Caki2 (cell line): Measurements from ENCODE around the gene AXIN1. TPM values are rescaled to one million over a fixed set of nuclear protein-coding genes. Genes with fewer than 3 reads are reported as not detected.
"Not testable (repeated sequence)": the region's sequence is repeated elsewhere in the genome, so short reads cannot be mapped to it uniquely, and the experiment has no call there.

ENCODE experiments used
- DNase-seq: peaks from one replicate; pipeline ENCODE4 v3.0.0-alpha.2; 2015; ENCODE audit warnings: low read depth
- in situ Hi-C: cut with HindIII; loops from 2 replicates; pipeline ENCODE4 v1.10.0; 2016; ENCODE audit warnings: low sequenced_read_pairs, low pct_unique_long_range_greater_than_20kb, mixed read lengths
- total RNA-seq: library from RNA; depleted of rRNA; stranded (reverse); fragments of >200 nt; shearing (Covaris generic); gene quantifications from 2 replicates; pipeline ENCODE4 v1.2.3, GENCODE V29; 2014; ENCODE audit warnings: low replicate concordance

AXIN1 gene
- total RNA-seq, 1 experiment from 2014 or later: 84.5 TPM

DNA sequence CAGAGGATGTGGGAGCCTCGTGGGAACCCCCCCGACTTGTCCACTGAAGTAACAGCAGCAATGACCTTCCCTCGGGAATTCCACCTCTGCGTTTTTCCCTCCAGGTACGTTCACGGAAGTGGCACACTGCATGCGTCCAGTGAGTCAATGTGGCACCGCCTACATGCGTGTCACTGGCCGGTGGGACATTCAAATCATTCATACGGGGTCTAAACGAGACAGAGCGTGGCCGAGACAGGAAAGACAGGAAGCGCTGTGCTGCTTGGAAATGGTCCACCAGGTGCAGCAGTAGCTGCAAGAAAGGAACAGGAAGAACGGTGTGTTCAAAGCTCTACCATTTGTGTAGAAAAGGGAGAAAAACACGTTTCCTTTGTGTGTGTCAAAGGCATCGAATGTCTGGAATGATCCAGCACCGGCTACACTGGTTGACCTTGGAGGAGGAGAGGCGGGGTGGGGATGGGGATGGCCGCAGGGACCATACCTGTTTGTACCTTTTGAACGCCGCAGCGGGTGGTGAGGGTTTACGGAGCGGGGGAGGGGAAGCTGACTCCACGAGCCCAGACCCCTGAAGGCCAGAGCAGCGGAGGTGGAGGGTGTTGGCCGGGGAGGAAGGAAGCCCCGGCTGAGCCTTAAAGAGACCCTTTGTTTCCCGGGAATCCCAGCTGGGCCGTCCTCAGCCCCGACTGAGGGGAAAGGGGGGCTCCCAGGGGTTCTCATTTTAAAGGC, 31.0 kb upstream of the AXIN1 start:
- no peak for DNase-seq
- in situ Hi-C loops: no loop called here

DNA sequence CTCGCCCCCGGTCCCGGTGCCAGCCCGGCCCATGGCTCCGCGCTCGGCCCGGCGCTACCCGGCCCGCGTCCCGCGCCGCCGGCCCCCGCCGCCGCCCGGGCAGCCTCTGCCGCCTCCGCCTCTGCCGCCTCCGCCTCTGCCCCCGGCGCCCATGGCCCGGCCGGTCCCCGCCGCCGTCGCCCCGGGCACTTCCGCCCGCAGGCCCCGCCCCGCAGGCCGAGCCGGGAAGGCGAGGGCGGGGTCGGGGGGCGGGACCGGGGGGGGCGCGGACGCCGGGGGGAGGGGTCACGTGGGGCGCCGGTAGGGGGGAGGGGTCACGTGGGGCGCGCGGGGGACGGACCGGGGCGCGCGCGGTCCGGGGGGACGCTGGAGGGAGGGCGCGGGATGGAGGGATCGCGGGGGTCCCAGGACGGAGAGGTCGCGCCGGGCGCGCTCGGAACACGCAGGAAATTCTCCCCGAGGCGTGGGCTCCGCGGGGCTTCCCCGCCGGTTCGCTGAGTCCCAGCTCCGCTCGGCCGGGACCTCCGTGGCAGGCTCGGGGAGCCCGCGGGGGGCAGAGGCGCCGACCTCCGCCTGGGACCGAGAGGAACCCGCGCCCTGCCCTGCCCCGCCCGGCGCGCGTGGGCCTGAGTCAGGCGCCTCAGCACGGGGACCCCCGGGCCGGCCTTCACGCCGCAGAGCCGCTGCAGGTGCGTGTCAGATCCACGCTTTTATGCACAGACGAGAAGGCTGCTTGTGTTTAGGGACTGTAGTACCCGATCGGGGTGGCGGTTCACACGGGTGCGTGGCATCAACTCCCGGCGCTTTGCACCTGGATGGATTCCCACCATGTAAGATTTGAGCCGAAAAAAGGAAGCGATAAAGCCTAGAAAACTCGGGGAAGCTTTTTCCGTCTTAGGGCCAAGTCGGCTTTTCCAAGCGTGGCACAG, 29.5 kb upstream of the AXIN1 start, which contains the start of gene PGAP6:
PGAP6 (minus strand) TSS at position 190 of the 929 bp plus-strand sequence; CDS start at position 33, 157 bp downstream.
- DNase-seq: no peak
- in situ Hi-C loops: no loop called here

DNA sequence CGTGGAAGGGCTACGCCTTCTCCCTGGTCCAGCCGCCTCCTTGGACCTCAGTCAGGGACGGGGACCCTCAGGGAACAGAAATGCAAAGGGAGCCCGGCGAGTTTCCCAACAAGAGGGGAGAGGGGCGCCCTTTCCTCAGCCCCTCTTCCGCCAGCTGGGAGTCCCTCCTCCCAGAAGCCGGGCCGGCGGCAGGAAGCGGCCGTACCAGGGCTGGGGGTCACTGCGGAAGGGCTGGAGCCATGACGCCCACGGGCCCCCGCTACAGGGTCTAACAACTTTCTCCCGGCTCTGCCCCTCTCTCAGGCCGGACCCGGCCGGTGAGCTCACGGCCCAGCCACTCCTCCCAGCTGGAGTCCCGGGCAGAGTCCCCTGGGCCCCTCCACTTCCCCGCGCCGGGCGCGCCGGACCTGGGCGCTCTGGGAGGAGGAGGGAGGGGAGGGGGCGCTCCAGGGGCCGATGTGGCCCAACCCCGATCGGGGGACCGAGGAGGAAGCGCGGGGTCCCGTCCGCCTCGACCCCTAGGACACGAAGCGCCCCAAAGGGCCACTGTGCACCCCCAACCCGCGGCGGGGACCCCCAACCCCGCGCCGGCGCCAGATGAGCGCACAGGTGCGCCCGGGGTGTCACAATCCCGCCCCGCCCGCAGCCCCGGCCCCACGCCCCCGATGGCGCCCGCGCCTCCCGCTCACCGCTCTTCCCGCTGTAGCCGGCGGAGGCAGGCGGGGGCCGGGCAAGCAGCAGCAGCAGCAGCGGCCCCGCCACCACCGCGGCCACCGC, 28.7 kb upstream of the AXIN1 start:
- in situ Hi-C loops: no loop called here
- DNase-seq: no peak

DNA sequence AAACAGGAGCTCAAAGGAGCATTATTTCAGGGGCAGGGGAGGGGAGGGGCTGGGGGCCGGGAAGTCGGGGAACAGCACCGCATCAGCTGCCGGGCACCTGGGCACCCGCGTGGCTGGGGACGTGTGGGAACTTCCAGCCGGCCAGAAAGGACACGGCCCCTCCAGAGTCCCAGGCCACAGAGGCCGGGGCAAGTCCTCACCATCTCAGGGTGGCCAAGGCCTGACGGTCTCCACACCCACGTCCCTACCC, 28.2 kb upstream of the AXIN1 start:
- no peak for DNase-seq
- in situ Hi-C loops: no loop called here

DNA sequence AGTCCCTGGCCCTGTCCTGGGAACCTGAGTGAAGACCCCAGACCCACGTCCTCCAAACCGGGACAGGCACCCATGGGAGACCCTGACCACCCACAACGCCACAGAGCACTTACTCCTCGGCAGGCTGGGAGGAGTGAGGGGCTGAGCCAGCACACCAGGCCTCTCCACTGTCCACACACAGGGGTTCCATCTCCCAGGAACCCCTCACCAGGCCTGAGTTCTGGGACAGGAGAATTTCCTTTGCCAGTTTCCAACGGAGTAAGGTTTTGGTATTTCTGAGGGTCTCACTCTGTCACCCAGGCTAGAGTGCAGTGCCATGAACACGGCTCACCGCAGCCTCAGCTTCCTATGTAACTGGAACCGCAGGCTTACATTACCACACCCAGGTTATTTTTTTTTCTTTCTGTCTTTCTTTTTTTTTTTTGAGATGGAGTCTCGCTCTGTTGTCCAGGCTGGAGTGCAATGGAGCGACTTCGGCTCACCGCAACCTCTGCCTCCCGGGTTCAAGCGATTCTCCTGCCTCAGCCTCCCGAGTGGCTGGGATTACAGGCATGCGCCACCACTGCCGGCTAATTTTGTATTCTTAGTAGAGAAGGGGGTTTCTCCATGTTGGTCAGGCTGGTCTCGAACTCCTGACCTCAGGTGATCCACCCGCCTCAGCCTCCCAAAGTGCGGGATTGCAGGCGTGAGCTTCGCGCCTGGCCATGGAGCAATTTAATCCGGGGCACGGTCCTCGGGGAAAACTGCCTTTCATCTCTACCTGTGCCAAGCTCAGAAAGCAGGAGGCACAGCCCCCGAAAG, 27.6 kb upstream of the AXIN1 start:
- in situ Hi-C loops: no loop called here
- no peak for DNase-seq

DNA sequence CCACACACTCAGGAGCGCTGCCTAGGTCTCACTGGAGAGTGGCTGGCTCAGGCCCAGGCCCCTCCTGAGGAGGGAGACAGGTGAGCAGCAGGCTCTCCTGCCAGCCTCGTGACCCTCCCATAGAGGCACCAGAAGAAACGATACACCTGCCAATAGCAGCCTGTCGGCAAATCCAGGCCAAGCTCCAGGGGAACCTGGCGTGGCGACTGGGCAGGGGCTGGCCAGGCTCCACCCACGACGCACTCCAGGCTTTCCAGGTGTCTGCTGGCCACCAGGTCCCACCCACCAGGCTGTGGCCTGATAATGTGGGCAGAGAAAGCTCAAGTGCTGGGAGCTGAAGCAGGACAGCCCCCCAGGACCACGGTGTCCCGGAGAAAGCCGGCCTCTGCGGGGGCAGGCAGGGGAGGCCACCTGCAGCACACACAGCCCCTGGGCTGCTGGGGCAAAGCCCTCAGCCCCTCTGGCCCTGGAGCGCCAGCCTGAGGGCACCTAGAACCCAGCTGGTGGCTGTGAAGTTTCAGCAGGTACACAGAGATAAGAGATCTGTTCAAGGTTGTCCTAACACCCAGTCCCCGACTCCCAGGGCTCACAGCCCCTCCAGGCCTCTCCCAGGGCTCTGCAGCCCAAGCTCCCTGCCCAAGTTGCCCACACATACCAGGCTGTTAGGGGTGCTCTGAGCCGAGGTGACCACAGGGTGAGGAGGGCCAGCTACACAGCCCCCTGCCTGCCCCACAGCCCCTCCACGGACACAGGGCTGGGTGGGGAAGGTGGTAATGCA, 26.8 kb upstream of the AXIN1 start:
- no peak for DNase-seq
- in situ Hi-C loops: no loop called here

DNA sequence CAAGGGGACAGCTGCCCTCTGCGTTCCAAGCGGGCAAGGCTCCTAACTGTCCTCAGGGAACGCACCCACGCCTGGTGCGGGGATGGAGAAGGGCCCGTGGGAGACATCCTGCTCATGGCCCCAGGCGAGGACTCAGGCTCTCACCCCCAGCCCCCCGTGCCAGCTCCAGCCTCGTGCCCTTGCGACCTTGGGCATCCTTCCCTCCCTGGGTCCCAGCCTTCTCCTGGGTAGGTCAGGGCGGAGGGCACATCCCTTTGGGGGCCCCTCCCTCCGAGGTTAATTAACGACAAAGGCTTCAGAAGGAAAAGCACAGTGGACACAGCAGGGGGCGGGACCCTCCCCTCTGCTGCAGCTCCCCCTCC, 26.3 kb upstream of the AXIN1 start:
- in situ Hi-C loops: no loop called here
- no peak for DNase-seq

DNA sequence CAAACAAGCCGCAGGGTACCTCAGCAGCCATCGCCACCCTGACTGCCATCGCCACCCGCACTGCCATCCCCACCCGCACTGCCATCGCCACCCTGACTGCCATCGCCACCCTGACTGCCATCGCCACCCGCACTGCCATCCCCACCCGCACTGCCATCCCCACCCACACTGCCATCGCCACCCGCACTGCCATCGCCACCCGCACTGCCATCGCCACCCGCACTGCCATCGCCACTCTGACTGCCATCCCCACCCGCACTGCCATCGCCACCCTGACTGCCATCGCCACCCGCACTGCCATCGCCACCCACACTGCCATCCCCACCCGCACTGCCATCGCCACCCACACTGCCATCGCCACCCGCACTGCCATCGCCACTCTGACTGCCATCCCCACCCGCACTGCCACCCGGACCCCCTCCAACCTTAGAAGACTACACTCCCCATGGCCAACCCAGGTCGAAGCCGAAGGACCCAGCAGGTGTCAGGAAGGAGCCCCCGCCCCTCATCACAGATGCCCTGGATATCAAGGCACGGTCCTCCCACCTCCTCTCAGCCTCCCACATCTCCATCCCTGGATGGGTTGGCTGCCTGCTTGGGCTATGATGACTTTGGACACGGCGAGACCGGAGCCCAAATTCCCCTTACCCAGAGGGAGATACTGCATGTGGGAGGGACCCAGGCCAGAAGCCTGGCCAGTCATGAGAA, 25.7 kb upstream of the AXIN1 start:
- in situ Hi-C loops, DNase-seq: not testable (repeated sequence)

DNA sequence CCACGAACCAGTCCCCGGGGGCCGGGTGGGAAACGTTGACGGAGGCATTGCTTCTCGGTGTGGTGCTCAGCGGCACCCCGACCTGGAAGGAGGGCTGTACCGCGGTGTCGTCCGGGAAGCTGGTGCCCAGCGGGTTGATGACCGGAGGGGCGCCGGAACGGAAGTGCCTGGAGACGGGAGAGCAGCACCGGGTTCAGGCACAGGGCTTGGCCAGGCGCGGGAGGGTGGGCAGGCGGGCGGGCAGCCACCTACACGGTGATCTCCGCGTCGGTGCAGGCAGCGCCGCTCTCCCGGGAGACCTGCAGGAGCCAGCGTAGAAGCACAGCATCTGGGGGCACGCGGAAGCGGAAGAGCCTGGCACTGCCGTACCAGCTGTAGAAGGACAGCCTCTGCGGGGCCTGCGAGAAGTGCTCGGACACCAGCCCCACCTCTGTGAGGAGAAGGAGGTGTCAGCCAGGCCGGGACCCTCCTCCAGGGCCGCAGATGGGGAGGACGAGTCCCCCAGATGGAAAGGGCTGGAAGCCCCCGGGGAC, 25.0 kb upstream of the AXIN1 start:
- in situ Hi-C loops: no loop called here
- no peak for DNase-seq

DNA sequence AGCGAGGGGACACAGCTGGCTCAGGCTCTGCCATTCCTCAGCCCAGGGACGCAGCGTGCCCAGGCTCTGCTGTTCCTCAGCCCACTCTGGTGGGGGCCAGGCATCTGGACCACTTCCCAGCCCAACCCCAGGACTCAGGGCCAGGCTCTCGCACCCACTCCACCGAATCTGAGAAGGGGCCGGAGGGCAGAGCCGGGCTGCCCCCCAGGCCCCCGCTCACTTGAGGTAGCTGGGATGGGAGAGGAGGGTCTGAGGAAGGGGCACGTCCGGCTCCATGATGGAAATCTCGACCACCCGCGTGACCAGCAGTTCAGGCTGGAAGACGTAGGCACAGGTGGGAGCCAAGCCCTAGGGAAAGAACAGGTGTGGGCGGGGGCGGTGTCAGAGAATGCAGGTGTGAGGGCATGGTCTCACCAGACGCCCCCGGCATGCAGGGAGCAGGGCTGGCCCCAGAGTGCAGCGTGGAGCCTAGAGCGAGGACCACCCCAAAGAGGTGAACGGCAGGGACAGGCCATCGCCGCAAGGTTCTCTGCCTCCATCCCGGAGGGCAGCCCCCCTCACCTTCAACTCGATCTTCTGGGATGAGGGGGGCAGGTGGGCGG, 24.4 kb upstream of the AXIN1 start:
- no peak for DNase-seq
- in situ Hi-C loops: no loop called here

DNA sequence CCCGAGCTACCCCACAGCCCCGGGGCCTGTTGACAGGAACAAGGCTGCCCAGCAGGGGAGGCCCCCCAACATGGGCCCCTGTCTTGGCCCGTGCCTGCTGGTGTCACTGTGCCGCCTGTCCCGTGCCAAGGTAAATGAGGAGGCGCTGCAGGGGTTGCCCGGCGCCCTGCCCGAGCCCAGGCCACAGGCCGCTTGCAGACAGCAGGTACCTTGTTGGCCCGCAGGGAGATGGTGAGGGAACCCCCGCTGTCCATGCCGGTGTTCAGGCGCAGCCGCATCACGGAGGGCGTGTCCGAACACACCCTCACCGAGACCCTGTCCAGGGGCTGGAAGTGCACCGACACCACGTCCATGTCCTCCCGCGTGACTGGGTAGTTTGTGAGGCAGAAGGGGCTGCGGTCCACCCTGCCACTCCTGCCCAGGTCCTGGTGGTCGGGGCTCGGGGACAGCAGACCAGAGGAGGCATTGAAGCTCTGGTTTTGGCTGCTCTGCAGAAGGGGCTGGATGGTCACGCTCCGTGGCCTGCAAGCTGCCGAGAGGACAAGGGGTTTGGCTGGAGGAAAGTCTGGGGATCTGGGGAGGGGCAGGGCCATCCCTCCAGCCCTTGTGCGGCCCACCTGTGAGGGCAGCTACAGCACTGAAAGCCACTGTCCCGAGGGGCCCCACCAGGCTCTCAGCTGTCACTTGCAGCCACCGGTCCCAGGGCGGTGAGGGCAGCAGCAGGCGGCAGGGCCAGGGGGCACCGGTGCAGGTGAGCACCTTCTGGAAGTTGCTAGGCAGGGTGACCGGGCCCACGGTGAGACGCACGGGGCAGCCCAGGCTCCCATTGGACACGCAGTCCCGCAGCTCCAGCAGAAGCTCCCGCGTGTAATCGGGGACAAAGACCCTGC, 23.6 kb upstream of the AXIN1 start:
- DNase-seq: no peak
- in situ Hi-C loops: no loop called here

DNA sequence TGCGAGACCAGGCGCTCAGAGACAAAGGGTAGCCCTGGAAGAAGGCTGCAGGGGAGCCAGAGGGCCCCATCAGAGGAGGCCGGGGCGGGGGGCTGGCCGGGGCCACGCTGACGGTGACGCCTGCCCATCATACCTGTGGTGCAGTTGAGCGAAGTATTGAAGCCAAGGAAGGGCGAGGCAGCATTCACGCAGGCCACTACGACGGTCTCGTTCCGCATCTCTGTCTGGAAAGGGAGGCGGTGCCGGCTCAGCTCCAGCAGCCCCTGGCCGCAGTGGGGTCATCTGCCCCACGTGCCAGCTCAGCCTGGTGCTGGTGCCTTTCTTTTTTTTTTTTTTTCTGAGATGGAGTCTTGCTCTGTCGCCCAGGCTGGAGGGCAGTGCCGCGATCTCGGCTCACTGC, 22.7 kb upstream of the AXIN1 start:
- DNase-seq: no peak
- in situ Hi-C loops: no loop called here

DNA sequence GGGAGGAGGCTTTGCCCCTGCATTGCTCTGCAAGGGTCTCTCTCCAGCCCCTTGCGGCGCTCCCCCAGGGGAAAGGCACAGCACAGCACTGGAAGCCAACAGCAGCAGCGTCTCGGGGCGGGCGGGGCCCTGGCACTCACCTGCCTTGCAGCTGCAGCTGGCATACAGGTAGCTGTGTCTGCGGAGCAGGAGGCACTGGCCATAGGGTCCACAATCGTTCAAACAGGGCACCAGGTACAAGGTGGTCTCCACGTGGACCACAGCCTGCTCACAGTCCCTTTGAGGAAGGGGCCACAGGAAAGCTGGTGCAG, 22.0 kb upstream of the AXIN1 start:
- in situ Hi-C loops: no loop called here

DNA sequence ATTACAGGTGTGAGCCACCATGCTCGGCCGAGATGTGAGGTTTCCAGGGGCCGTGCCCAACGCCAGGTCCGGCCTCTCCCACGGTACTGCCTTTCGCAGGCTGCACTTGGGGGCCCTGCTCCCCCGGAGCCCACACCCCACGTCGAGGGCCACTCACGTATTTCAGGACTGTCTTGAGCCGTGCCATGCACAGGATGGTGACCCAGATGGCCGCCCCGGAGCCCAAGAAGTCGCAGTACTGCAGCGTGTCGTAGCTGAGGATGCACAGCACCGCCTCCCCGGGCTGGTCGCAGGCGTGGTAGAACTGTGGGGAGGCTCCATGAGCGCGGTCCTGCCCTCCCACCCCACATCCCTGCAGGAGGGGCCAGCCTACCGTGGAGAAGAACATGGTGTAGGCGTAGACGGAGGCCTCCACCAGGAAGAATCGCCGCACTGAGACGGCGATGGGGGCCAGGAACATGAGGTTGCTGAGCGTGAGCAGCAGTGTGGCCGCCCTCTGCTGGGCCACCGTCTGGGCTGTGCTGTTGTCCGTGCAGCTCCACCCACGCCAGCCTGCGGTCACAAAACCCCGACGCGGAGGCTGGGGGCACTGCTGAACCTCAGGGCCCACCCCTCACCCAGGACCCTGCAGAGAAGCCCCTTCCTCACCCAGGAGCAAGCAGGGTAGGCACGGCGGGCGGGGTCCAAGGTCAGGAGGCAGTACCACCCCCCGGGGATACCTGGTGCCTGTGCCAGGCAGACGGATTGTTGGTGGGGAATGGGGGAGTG, 21.5 kb upstream of the AXIN1 start:
- in situ Hi-C loops: no loop called here

More for the DNA sequence above, 22.0 kb upstream of the AXIN1 start:
- DNase-seq: no peak

DNA sequence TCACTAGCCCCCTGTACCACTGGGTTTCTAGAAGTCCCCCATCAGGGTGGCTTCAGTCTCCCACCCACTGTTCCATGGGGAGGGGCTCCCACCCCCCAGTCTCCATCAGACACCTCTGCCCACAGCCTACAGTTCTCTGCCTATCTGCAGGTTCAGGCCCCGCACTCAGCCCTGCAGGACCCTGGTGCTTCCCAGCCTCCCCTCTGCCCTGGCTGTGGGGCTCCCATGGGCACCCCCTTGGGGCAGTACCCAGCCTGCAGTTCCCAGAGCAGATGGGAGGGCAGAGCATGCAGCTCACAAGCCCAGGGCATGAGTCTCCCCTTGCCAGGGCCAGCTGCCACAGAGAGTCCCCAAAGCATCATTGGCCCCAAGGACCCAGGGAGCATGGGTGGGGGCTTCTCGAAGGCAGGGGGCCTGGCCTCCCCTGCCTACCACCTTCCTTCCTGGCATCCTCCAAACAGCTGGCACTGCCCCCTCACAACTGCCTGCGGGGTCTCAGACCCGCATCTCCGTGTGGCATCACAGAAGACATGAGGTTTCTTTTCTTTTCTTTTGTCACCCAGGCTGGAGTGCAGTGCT, 20.6 kb upstream of the AXIN1 start:
- in situ Hi-C loops: no loop called here
- DNase-seq: no peak

More for the DNA sequence above, 21.5 kb upstream of the AXIN1 start:
- DNase-seq: no peak
